Heart left ventricle (tissue), 13 donors: Measurements from ENCODE around the gene NEFH.

Experiments
- CTCF ChIP-seq, 12 donors: fragments of 200-600 bp; sonication (generic) in 4 of 12; IDR thresholded peaks; one replicate each; pipeline versions ENCODE4 v1.5.0 to v1.8.0; 2018 to 2022; ENCODE audit warnings: antibody characterized with exemption in 12 of 12, mild to moderate bottlenecking in 5 of 12
- POLR2A ChIP-seq, 2 donors: fragments of 450-650 bp; IDR thresholded peaks; one replicate each; pipeline ENCODE4 v1.6.1; 2017; ENCODE audit warnings: antibody characterized with exemption in 2 of 2, mild to moderate bottlenecking in 2 of 2, moderate library complexity in 2 of 2
- donor health status: ischemic (EF 13 %, LVEDD 7.1; RV severe dilation, severe dysfunction).
- donor health status: DM: no; HTN: yes; CAD: no.
- donor health status: DM: no; HTN: no; CAD: no.
- donor health status: ischemic (EF 25% LVEDD 6.9; RV normal size, moderate dysfunction).
- donor health status: ischemic (EF 25% LVEDD 5.7; RV mildly dilated, moderate dysfunction).
- donor health status: ischemic (EF 35%, LVEDD 5.7; RV mildly dilated, moderate dysfunction).
- donor health status: nonischemic (EF 11% LVEDD 7.7; RV severe dilation, severe dysfunction).
- donor health status: DM: yes; HTN: yes; CAD: no.
- donor health status: PGD.
- donor health status: ischemic (EF 29% LVEDD 5.4; RV normal size, mild dysfunction).
- donor health status: nonischemic (EF 23%, LVEDD 6.1; RV moderate dilation, normal function).

- TF ChIP-seq POLR2A (IDR thresholded peaks at IDR 0.05) (no peak), CTCF (IDR thresholded peaks at IDR 0.05) (no peak)
These were observed 30.5 kb downstream of the NEFH start for GRCh38 chr22:29510542-29510941.
